ENCODE results near the gene ARHGEF18.

The ARHGEF18 gene

GRCh38 chr19:7371001-7371400 lies 22.3 kb downstream of the ARHGEF18 start:
- Histone ChIP-seq H3K9ac (ENCODE audit: low read depth, low read length, poor library complexity, severe bottlenecking) (no peak overlapping the region), H3K4me2 (ENCODE audit: low read depth, low read length, poor library complexity, severe bottlenecking) (no peak overlapping the region), H3K36me3 (ENCODE audit: insufficient read depth, low read length) (peaks cover 73% of the 10 kb centered on the region; the same call in 1 of the 2 replicates), H3K4me1 (ENCODE audit: insufficient read depth, low read length, poor library complexity, severe bottlenecking) (no peaks in the 10 kb centered on the region), H3K79me2 (ENCODE audit: insufficient read depth, low read length) (no peaks in the 10 kb centered on the region), H3F3A (ENCODE audit: low read depth) (no peaks in the 10 kb centered on the region), H3K27me3 (ENCODE audit: insufficient read depth, low read length, poor library complexity, severe bottlenecking) (no peaks in the 10 kb centered on the region), H3K9me3 (ENCODE audit: insufficient read depth, low read depth, low read length) (no peaks in the 10 kb centered on the region), H2AFZ (ENCODE audit: low read length) (no peak overlapping the region), H4K20me1 (ENCODE audit: insufficient read depth, low read length, poor library complexity, severe bottlenecking) (peaks cover 7% of the 10 kb centered on the region), H3K9me2 (replicated peaks; ENCODE audit: low read depth, low read length) (no peaks in the 10 kb centered on the region), H3K4me3 (ENCODE audit: low read length, poor library complexity, severe bottlenecking) (no peak overlapping the region)
- TF ChIP-seq EZH2phosphoT487 (IDR thresholded peaks at IDR 0.05; ENCODE audit: borderline replicate concordance) (no peak), CTCF (conservative IDR thresholded peaks at IDR 0.05; ENCODE audit: low read length) (no peak)

GRCh38 chr19:7372810-7373209 lies 24.1 kb downstream of the ARHGEF18 start:
- Histone ChIP-seq H3K9me3 (ENCODE audit: insufficient read depth, low read depth, low read length) (no peaks in the 10 kb centered on the region), H3F3A (ENCODE audit: low read depth) (no peaks in the 10 kb centered on the region), H3K27me3 (ENCODE audit: insufficient read depth, low read length, poor library complexity, severe bottlenecking) (no peaks in the 10 kb centered on the region), H3K9me2 (replicated peaks; ENCODE audit: low read depth, low read length) (no peaks in the 10 kb centered on the region), H3K4me3 (ENCODE audit: low read length, poor library complexity, severe bottlenecking) (no peak overlapping the region), H3K79me2 (ENCODE audit: insufficient read depth, low read length) (no peaks in the 10 kb centered on the region), H3K4me1 (ENCODE audit: insufficient read depth, low read length, poor library complexity, severe bottlenecking) (no peaks in the 10 kb centered on the region), H4K20me1 (ENCODE audit: insufficient read depth, low read length, poor library complexity, severe bottlenecking) (peaks cover 7% of the 10 kb centered on the region), H2AFZ (ENCODE audit: low read length) (no peak overlapping the region), H3K36me3 (ENCODE audit: insufficient read depth, low read length) (peaks cover 77% of the 10 kb centered on the region; the same call in 1 of the 2 replicates), H3K4me2 (ENCODE audit: low read depth, low read length, poor library complexity, severe bottlenecking) (no peak overlapping the region), H3K9ac (ENCODE audit: low read depth, low read length, poor library complexity, severe bottlenecking) (no peak overlapping the region)
- TF ChIP-seq CTCF (conservative IDR thresholded peaks at IDR 0.05; ENCODE audit: low read length) (no peak), EZH2phosphoT487 (IDR thresholded peaks at IDR 0.05; ENCODE audit: borderline replicate concordance) (no peak)

GRCh38 chr19:7373862-7374261 lies 25.1 kb downstream of the ARHGEF18 start:
- no peak for TF ChIP-seq CTCF (conservative IDR thresholded peaks at IDR 0.05; ENCODE audit: low read length)
- no peak for TF ChIP-seq EZH2phosphoT487 (IDR thresholded peaks at IDR 0.05; ENCODE audit: borderline replicate concordance)
- no peaks in the 10 kb centered on the region for H3K9me2 ChIP-seq (replicated peaks; ENCODE audit: low read depth, low read length)
- peaks cover 75% of the 10 kb centered on the region; the same call in 1 of the 2 replicates for H3K36me3 ChIP-seq (ENCODE audit: insufficient read depth, low read length)
- H2AFZ ChIP-seq (ENCODE audit: low read length): no peak overlapping the region
- no peak overlapping the region for H3K4me2 ChIP-seq (ENCODE audit: low read depth, low read length, poor library complexity, severe bottlenecking)
- no peaks in the 10 kb centered on the region for H3K79me2 ChIP-seq (ENCODE audit: insufficient read depth, low read length)
- H3K4me3 ChIP-seq (ENCODE audit: low read length, poor library complexity, severe bottlenecking): no peak overlapping the region
- no peak overlapping the region for H3K9ac ChIP-seq (ENCODE audit: low read depth, low read length, poor library complexity, severe bottlenecking)
- no peaks in the 10 kb centered on the region for H3K4me1 ChIP-seq (ENCODE audit: insufficient read depth, low read length, poor library complexity, severe bottlenecking)
- H3K27me3 ChIP-seq (ENCODE audit: insufficient read depth, low read length, poor library complexity, severe bottlenecking): no peaks in the 10 kb centered on the region
- H3K9me3 ChIP-seq (ENCODE audit: insufficient read depth, low read depth, low read length): no peaks in the 10 kb centered on the region
- no peaks in the 10 kb centered on the region for H4K20me1 ChIP-seq (ENCODE audit: insufficient read depth, low read length, poor library complexity, severe bottlenecking)
- H3F3A ChIP-seq (ENCODE audit: low read depth): no peaks in the 10 kb centered on the region

Data from Loucy (cell line).